ENCODE measurements around the gene USP35. TPM values are rescaled to one million over a fixed set of nuclear protein-coding genes. Genes with fewer than 3 reads are reported as not detected.

USP35 gene
- polyA plus RNA-seq, 1 donor, result 5.1 TPM

Other genes with a start within 250 kb of the USP35 start
- gene INTS4, start 194.3 kb upstream of the USP35 start, polyA plus RNA-seq (ENCODE audit: insufficient read length), result 24.4 TPM
- 1.0 TPM for gene KCTD14, start 165.6 kb upstream of the USP35 start, polyA plus RNA-seq (ENCODE audit: insufficient read length)
- gene THRSP, start 125.1 kb upstream of the USP35 start, polyA plus RNA-seq (ENCODE audit: insufficient read length), result 0.51 TPM
- gene NDUFC2, start 109.1 kb upstream of the USP35 start, polyA plus RNA-seq (ENCODE audit: insufficient read length), result 163 TPM
- gene ALG8, start 49.3 kb upstream of the USP35 start, polyA plus RNA-seq (ENCODE audit: insufficient read length), result 20.6 TPM
- 7.2 TPM for gene KCTD21, start 293 bp upstream of the USP35 start, polyA plus RNA-seq (ENCODE audit: insufficient read length)
- gene GAB2, start 228.9 kb downstream of the USP35 start, polyA plus RNA-seq (ENCODE audit: insufficient read length), result 12.6 TPM